HFFc6 (cell line): ENCODE measurements around the gene FIP1L1. TPM values are rescaled to one million over a fixed set of nuclear protein-coding genes. Genes with fewer than 3 reads are reported as not detected.

Experiments used
- DNase-seq: peaks from one replicate; pipeline ENCODE4 v3.0.0-alpha.2; 2018
- H3K27ac Mint-ChIP-seq: 2 replicates; pipeline ENCODE4 v1.8.0; 2020; ENCODE audit warnings: mild to moderate bottlenecking, mixed read lengths
- H3K27me3 Mint-ChIP-seq: 2 replicates; pipeline ENCODE4 v1.8.0; 2021; ENCODE audit warnings: mild to moderate bottlenecking, moderate library complexity, mixed read lengths; ENCODE audit not compliant: insufficient read depth
- H3K36me3 Mint-ChIP-seq: 2 replicates; pipeline ENCODE4 v1.8.0; 2021; ENCODE audit warnings: low read depth, mixed read lengths
- H3K4me1 Mint-ChIP-seq: 2 replicates; pipeline ENCODE4 v1.8.0; 2020; ENCODE audit warnings: low read depth, mixed read lengths
- H3K4me3 Mint-ChIP-seq: 2 replicates; pipeline ENCODE4 v1.8.0; 2020; ENCODE audit warnings: mild to moderate bottlenecking, moderate library complexity, mixed read lengths
- H3K9me3 Mint-ChIP-seq: 2 replicates; pipeline ENCODE4 v1.8.0; 2020; ENCODE audit warnings: mild to moderate bottlenecking, mixed read lengths
- CTCF ChIP-seq: fragments of 200-600 bp; sonication (generic); IDR thresholded peaks from 2 replicates; pipeline ENCODE4 v1.5.0; 2021; ENCODE audit warnings: antibody characterized with exemption, mild to moderate bottlenecking
- total RNA-seq, 6 experiments: library from RNA; stranded (reverse); fragmentation: NEBNext Ultra II Directional; extraction: Animal tissue kit (Norgen Biotek cat#: 25700); gene quantifications; 2 replicates in 1 of 6; 3 replicates in 5 of 6; pipeline ENCODE4 v1.2.3, GENCODE V29; 2021

Gene FIP1L1
- total RNA-seq, 6 experiments from 2014 or later = 56.3 to 81.5 (median 77.4) TPM

- no peak for DNase-seq
- no peak for TF ChIP-seq CTCF
- H3K27ac Mint-ChIP-seq = no peak overlapping the region
- H3K36me3 Mint-ChIP-seq = peaks cover 23% of the 10 kb centered on the region
- H3K9me3 Mint-ChIP-seq = no peaks in the 10 kb centered on the region
- H3K4me3 Mint-ChIP-seq = peak overlapping the region; percentile 96
- peaks cover 49% of the 10 kb centered on the region for H3K4me1 Mint-ChIP-seq
- peaks cover 3% of the 10 kb centered on the region; the same call in 1 of the 2 replicates for H3K27me3 Mint-ChIP-seq
Observed at GRCh38 chr4:53364624-53365023, 12.8 kb upstream of the FIP1L1 start.

DNA sequence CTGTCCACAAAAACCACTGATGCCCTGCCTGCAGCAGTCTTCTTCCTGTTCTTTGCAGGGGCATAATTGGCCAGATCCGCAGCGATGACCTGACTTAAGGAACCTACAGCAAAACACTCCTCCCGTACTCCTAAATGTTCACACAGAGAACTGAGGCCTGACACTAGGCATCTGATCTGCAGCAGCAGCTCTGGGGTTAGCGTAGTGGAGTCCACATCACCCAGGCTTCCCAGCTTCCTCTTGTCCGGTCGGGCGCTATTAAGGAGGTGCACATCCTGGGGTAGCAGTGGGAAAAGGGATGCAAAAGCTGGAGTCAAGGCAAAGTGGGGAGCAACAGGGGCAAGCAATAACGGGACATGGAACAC, 12.3 kb upstream of the FIP1L1 start:
- H3K36me3 Mint-ChIP-seq = peaks cover 23% of the 10 kb centered on the region
- peak overlapping the region; percentile 96 for H3K4me3 Mint-ChIP-seq
- H3K27me3 Mint-ChIP-seq = peaks cover 3% of the 10 kb centered on the region; the same call in 1 of the 2 replicates
- H3K4me1 Mint-ChIP-seq = peaks cover 49% of the 10 kb centered on the region
- no peaks in the 10 kb centered on the region for H3K9me3 Mint-ChIP-seq
- TF ChIP-seq CTCF = no peak
- DNase-seq = no peak
- peak overlapping the region; percentile 75 for H3K27ac Mint-ChIP-seq

GRCh38 chr4:53365486-53366300, 11.7 kb upstream of the FIP1L1 start, which contains the start of gene SCFD2:
SCFD2 (minus strand) TSS chr4:53366061.
- peaks cover 3% of the 10 kb centered on the region; the same call in 1 of the 2 replicates for H3K27me3 Mint-ChIP-seq
- no peak for TF ChIP-seq CTCF
- H3K4me3 Mint-ChIP-seq = peak within 1 kb of the TSS; percentile 96
- H3K36me3 Mint-ChIP-seq = peaks cover 17% of the 10 kb centered on the region
- peak; percentile 96 for DNase-seq
- H3K4me1 Mint-ChIP-seq = peaks cover 46% of the 10 kb centered on the region
- peak within 1 kb of the TSS; percentile 75 for H3K27ac Mint-ChIP-seq
- H3K9me3 Mint-ChIP-seq = no peaks in the 10 kb centered on the region

DNA sequence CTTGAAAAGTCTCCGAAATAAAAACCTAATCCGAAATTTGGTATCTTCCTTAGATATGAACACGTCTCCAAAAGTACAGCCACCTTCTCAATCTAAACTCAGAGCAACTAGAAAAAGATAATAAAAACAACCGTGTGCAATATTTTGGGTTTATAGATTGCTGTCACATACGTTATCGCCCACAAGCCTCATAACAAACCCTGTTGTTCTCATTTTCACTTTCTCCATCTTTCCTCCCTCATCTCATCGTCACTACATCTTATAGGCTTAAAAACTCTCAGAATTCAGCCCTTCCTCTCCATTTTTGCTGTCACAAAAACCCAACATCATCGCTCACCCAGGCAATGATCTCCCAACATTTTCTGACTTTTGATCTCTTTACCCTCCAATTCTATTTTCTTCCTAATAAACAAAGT, 11.1 kb upstream of the FIP1L1 start:
- peak overlapping the region; percentile 75 for H3K27ac Mint-ChIP-seq
- no peaks in the 10 kb centered on the region for H3K9me3 Mint-ChIP-seq
- TF ChIP-seq CTCF = no peak
- DNase-seq = no peak
- H3K36me3 Mint-ChIP-seq = peaks cover 13% of the 10 kb centered on the region
- peaks cover 40% of the 10 kb centered on the region for H3K4me1 Mint-ChIP-seq
- peak overlapping the region; percentile 96 for H3K4me3 Mint-ChIP-seq
- peaks cover 3% of the 10 kb centered on the region; the same call in 1 of the 2 replicates for H3K27me3 Mint-ChIP-seq

- peaks cover 25% of the 10 kb centered on the region for H3K4me1 Mint-ChIP-seq
- DNase-seq = no peak
- no peak for TF ChIP-seq CTCF
- H3K4me3 Mint-ChIP-seq = no peak overlapping the region
- no peaks in the 10 kb centered on the region for H3K9me3 Mint-ChIP-seq
- H3K36me3 Mint-ChIP-seq = peaks cover 9% of the 10 kb centered on the region
- peaks cover 3% of the 10 kb centered on the region; the same call in 1 of the 2 replicates for H3K27me3 Mint-ChIP-seq
- no peak overlapping the region for H3K27ac Mint-ChIP-seq
Observed at GRCh38 chr4:53367721-53368120, 9.7 kb upstream of the FIP1L1 start.
